NCI-H1436 (cell line): ENCODE data around the gene MAVS.

ENCODE experiments used
- DNase-seq: peaks from one replicate; lab custom pipeline; 2025; lab: John Stamatoyannopoulos, UW

MAVS gene

GRCh38 chr20:3846740-3847428, at the start of gene MAVS:
Gene MAVS (plus strand): TSS chr20:3846834. CDS start chr20:3854625, 7,791 bp downstream.
- peak; percentile 79 for DNase-seq

DNA sequence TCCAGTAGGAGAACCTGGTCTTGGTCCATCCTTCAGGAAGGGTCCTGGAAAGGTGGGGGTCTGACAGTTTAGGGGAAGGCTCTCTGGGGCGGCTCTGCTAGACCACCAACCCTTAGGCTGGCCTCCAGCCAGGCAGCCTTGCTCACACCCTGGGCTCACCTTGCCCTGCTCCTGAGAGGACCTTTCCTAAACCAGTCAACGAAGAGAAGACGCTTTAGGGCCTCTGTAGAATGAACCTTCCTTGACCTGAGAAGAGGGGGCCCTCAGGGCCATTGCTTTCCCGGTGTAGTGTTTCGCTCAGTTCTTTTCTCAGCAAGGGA, 49.4 kb upstream of the MAVS start:
- DNase-seq = no peak

DNA sequence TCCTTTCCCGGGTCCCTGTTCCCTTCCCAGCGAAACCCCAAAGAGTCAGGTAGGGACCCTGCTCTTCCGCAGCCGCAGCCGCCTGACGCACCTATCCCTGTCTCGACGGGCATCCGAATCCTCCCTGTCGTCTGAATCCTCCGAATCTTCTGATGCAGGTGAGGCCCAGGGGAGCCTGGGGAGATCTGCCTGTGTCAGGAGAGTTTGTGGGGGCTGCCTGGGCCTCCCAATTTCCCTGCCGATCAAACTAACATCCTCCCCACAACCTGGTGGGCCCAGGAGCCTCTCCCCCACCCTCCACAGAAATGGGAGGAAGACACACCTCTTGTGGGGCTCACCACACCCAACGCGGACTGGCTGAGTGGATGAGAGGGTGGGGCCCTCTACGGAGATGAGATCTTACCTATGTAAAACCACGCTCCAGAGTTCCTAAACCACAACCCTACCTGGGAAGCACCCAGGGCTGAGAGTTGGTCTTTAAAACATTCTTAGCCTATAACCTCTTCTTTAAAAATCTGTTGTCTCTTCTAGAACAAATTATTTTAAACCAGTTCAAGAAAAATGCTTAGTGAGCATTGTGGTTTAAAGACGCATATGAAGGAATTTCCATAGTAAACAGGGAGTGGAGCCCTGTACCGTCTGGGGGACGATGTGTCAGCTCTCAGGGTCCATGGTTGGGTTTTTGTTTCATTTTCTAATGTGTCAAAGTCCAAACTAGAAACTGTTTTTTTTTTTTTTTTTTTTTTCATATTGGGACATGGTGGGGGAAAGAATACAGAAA, 48.9 kb upstream of the MAVS start:
- peak; percentile 48 for DNase-seq

- DNase-seq = no peak
These were observed 48.3 kb upstream of the MAVS start for GRCh38 chr20:3798373-3798768.

DNA sequence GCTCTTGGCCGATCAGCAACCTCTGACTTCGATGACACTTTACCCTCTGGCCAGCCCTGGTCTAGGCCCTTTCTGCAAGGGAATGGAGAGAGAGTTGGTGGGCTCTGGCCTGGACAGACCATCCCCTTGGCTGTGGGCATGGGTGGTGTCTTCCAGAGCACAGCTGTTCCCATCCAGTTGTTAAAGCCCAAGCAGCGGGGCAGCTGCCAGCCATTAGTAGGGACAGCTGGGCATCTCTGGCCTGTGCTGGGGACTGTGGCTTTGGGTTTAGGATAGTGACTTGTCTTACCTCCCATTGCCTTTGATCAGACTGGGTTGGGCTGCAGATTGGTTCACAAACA, 47.8 kb upstream of the MAVS start:
- DNase-seq = no peak

- no peak for DNase-seq
These were observed 46.3 kb upstream of the MAVS start for GRCh38 chr20:3800256-3800877.

- DNase-seq = no peak
These were observed 45.8 kb upstream of the MAVS start for GRCh38 chr20:3800878-3801260.

GRCh38 chr20:3801299-3801698, 45.3 kb upstream of the MAVS start:
- no peak for DNase-seq

- no peak for DNase-seq
These were observed 44.8 kb upstream of the MAVS start for GRCh38 chr20:3801846-3802245.

- peak; percentile 17 for DNase-seq
These were observed 44.0 kb upstream of the MAVS start for GRCh38 chr20:3802524-3803239.

- no peak for DNase-seq
These were observed 43.3 kb upstream of the MAVS start for GRCh38 chr20:3803289-3803688.

- no peak for DNase-seq
These were observed 42.8 kb upstream of the MAVS start for GRCh38 chr20:3803854-3804253.

DNA sequence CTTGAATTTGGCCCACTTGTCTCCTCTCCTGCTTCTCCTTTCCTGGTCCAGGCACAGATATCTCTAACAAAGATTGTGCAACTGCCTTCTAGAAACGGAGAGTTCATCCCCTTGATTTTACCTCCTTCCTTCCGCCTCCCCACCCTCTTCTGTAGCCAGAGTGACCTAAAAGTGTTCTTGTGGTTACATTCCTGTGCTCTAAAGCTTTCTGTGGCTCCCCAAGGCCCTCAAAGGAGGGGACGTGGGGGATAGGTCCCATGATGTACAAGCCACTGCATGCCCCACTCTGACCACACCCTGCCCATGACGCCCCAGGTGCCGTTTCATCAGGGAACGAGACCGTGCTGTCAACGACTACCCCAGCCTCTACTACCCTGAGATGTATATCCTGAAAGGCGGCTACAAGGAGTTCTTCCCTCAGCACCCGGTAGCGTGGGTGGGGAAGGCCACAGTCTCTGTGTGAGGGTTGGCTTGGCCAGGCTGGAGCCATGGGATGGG, 42.3 kb upstream of the MAVS start:
- DNase-seq = no peak

DNA sequence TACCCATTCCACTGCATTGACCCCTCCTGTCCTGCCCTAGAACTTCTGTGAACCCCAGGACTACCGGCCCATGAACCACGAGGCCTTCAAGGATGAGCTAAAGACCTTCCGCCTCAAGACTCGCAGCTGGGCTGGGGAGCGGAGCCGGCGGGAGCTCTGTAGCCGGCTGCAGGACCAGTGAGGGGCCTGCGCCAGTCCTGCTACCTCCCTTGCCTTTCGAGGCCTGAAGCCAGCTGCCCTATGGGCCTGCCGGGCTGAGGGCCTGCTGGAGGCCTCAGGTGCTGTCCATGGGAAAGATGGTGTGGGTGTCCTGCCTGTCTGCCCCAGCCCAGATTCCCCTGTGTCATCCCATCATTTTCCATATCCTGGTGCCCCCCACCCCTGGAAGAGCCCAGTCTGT, 41.9 kb upstream of the MAVS start:
- no peak for DNase-seq

DNA sequence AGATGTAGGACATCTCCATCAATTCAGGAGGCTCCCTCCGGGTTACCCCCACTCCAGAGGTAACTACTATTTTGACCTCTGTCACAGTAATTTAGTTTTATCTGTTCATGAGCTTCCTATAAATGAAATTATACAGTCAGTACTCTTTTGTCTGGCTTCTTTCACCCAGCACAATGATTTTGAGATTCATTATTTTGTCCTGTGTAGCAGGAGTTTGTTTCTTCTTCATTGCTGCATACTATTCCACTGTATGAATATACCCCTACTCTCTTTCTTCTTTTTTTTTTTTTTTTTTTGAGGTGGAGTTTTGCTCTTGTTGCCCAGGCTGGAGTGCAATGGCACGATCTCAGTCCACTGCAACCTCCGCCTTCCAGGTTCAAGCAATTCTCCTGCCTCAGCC, 38.1 kb upstream of the MAVS start:
- DNase-seq = no peak

DNA sequence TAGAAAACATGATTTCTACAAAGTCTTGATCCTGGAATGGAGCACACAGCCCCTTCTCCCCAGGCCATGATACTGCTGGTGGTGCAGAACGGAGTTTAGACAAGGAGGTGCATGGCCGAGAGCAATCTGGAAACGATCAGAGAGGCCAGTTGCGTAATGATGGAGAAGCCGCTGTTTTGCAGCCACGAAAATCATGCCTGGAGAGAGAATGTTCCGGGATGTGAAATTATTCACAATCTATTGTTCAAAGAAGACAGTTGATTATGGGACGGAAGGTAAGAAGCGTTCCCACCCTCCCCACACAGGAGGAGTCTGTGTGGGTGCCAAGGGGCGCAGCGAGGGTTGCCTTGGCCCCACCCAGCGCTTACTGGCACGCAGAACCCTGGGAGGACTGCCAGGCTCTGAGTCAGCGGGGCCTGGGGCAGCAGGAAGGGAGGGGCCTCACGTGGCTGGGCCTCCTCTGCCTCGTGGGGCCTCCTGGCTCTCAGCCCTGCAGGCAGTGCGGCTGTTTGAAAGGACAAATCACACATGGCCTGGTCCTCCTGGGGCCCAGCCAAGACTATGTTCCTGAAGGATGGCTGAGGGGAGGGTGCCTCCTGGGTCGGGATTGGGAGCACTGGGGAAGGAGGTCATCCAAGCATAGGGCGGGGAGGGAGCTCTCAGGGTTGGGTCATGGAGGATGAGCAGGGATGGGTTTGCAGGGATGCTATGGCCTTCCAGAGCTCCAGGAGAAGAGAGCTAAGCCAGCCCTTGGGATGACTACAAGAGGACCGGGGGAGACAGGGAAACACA, 35.0 kb upstream of the MAVS start:
- peak; percentile 95 for DNase-seq

GRCh38 chr20:3812259-3812681, 34.4 kb upstream of the MAVS start:
- no peak for DNase-seq

GRCh38 chr20:3812975-3813847, 33.4 kb upstream of the MAVS start:
- DNase-seq = no peak

- no peak for DNase-seq
These were observed 32.6 kb upstream of the MAVS start for GRCh38 chr20:3813848-3814581.

DNA sequence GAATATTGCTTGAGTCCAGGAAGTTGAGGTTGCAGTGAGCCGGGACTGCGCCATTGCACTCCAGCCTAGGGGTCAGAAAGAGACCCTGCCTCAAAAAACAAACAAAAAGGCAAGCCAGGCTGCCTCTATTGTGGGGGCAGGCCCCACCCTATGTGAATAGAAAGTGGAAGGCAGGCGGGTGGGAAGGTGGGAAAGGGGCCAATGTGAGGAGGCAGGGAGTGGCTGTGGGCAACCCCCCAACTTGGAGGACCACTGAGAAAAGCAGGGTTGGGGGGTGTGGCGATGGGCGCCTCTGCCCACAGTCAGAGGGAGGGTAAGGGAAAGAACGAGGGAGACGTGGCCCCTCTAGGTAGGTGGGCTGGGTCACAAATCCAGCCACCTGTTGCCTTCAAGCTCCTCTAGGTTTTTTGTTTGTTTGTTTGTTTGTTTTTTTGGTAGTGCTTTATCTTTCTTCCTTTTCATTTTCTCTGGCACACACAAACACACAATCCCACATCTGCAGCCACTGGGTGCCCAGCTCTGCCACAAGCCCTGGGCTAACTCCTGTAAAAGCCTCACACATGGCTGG, 31.6 kb upstream of the MAVS start:
- DNase-seq = no peak
